Activated CD4-positive, alpha-beta T cell treated with anti-CD3 and anti-CD28 coated beads, Interleukin-2, amount 50 U/mL, for 1 hour (primary cell): ENCODE data around the gene LAMC3.

Source experiments
- DNase-seq: peaks from one replicate; pipeline ENCODE4 v3.0.0-alpha.2; 2020

The LAMC3 gene

DNA sequence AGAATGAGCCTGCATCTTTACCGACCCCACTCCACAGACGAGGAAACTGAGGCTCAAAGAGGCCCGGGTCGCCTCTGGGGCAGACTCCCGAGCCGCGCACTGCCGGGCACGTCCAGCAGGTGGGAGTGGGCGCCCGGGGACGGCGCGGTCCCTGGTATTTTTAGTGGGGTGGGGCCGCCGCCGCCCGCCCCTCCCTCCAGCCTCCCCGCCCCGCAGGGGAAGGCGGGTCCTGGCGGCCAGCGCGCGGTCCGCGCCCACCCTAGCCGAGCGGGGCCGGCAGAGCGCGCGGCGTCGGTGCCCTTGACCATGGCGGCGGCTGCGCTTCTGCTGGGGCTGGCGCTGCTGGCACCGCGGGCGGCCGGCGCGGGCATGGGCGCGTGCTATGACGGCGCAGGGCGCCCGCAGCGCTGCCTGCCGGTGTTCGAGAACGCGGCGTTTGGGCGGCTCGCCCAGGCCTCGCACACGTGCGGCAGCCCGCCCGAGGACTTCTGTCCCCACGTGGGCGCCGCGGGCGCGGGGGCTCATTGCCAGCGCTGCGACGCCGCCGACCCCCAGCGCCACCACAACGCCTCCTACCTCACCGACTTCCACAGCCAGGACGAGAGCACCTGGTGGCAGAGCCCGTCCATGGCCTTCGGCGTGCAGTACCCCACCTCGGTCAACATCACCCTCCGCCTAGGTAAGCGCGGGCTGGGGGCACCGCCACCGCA is at the start of gene LAMC3:
Gene LAMC3 (plus strand): TSS at position 266 of the 710 bp plus-strand sequence. CDS start 41 bp downstream, at position 307.
- DNase-seq = no peak

- DNase-seq = no peak
Observed at GRCh38 chr9:130959809-130960334, 49.1 kb upstream of the LAMC3 start.

DNA sequence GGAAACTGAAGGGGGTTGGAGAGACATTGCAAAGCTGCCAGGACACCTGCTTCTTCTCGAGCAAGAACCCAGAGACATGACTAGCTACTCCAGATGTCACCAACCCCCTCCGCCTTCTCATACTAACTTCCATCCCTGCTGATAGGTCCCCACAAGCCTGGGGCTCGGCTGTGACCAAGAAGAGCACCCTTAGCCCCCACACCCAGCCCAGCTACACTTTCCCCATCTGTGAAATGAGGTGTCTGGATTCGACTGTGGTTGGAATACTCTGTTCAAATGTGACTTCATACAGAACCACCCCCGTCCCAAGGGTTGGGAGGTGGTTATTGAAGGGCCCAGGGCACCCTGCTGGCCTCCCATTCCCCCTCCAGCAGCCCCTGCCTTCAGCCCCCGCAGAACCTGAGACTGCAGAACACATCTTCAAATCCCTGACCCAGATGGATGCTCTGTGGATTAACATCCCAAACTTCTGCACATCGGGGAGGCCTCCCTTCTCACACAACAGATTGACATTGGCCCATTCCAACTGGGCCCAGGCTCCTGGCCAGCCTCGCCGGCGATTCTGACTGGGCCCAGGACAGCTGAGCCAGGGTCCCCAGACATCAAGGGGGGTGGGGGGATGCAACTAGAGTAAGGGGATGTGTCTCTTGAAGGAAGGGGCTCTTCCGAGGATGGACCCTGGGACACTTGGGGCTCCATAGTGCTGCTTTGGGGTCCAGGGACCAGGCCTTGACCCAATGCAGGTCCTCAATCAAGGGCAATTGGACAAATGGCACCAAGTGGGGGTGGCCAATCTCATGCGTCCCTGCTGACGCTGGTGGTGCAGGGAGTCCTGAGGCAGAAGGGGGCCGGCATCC is 48.2 kb upstream of the LAMC3 start:
- no peak for DNase-seq

DNA sequence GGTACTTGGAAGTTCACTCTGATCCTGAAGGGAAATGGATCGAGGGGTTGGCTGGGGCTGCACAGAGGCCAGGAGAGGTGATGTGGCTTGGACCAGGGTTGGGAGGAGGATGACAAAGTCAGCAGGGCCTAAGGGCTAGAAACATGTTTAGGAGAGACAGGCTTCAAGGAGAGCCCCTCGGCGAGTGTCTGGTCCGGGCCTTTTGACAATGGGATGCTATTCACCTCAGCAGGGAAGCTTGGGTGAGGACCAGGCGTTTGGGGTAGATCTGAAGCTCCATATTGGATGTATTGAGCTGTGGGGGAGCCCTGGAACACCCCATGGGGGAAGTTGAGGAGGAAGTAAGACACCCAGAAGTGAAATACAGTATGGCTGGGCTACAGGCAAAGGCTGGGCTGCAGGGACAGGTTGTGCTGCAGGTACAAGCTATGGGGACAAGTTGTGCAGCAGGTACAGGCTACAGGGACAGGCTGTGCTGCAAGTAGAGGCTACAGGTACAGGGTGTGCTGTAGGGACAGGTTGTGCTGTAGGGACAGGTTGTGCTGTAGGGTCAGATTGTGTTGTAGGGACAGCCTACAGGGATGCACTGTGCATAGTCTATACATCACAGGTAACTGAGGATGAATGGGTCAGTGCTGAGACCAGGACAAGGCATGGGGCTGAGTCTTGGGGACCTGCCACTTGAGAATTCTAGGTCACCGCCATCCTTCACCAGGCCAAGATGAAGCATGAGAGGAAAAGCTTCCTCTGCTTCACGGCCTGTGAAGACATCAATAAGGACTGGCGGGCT is 47.3 kb upstream of the LAMC3 start:
- no peak for DNase-seq

DNA sequence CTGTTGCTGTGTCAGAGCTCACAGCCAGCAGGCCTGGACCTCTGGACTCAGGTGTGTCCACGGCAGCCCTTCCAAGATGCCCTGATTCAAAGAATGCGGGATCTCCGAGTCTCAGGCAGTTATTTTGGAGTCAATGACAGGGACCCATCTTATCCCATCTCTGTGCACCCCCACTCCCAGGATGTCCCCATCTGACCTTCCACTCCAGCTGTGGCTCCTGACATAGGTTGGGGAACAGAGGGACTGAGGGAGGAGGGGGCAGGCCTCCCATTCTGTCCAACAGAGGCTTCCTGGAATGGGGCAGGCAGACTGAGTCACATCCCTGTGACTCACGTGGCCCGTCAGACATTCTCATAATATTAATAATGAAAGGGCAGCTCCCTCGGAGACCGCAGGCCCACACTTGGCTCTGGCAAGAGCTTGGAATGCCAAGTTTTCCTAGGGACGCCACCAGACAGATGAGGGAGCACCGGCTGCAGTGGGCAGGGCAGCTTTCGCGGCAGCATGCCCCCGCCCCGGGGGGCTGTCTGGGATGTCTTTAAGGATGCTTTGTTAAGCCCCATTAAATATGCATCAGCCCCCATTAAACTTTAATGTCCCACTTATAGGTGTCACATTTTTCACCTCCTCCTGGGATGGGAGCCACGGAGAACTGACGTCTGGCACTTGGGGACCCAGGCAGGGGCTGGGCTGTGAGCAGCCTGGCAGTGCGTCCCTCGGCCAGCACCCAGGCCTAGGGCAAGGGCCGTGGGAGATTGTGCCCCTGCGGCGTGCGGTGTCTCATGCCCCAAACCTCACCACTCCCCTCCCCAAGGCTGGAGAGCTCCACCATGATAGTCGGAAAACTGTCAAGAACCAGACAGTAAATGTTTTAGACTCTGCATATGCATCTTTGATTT is 46.3 kb upstream of the LAMC3 start:
- no peak for DNase-seq

- no peak for DNase-seq
Observed at GRCh38 chr9:130963337-130963908, 45.6 kb upstream of the LAMC3 start.

GRCh38 chr9:130963916-130964315 is 45.1 kb upstream of the LAMC3 start:
- no peak for DNase-seq

DNA sequence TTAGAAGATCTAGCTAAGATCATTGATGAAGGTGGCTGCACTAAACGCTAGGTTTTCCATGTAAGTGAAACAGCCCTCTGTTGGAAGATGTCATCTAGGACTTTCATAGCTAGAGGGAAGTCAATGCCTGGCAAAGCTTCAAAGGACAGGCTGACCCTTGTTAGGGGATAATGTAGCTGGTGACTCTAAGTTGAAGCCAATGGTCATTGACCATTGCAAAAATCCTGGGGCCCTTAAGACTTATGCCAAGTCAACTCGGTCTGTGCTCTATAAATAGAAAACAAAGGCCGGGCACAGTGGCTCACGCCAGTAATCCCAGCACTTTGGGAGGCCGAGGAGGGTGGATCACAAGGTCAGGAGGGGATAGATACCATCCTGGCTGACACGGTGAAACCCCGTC is 43.3 kb upstream of the LAMC3 start:
- no peak for DNase-seq

GRCh38 chr9:130970052-130970451 is 38.9 kb upstream of the LAMC3 start:
- no peak for DNase-seq

DNA sequence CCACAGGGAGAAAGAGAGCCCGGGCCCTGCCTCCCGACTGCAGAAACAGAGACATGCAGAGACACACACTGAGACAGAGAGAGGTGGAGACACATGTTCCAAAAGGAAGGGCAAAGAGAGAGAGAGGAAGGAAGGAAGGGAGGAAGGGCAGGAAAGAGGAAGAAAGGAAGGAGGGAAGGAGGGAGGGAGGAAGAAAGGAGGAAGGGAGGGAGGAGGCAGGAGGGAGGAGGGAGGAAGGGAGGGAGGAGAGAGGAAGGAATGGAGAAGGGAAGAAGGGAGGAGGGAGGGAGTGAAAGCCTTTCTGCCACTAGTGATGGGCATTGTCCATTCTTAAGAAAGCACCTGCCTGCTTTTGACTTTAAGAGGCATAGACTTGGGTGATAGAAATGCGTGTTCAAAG is 38.1 kb upstream of the LAMC3 start:
- no peak for DNase-seq

DNA sequence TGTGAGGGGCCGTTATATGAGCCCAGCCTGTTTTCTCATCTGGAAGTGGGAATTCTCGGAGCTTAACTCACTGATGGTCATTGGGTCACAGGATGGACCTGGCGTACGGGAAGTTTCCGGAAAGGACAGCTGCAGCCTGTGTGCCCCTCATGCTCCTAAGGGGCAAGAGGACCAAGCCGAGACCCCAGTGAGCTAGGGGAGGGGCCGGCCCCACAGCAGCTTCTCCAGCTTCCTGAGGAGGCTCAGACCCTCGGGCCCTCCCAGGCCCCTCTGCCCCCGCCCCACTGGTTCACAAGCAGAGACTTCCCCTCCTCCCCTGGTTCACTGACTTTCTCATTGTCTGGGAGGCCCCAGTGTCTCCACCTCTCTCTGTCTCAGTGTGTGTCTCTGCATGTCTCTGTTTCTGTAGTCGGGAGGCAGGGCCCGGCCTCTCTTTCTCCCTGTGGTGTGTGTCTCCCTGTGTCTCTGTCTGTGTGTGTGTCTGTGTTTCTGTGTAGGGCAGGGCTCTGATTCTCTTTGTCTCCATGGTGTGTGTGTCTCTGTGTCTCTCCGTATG is 37.6 kb upstream of the LAMC3 start:
- DNase-seq = no peak

GRCh38 chr9:130972277-130972956 is 36.6 kb upstream of the LAMC3 start:
- DNase-seq = no peak

- DNase-seq = no peak
Observed at GRCh38 chr9:130972957-130973685, 35.9 kb upstream of the LAMC3 start.

GRCh38 chr9:130973686-130974281 is 35.2 kb upstream of the LAMC3 start:
- DNase-seq = no peak

- DNase-seq = no peak
Observed at GRCh38 chr9:130974697-130975096, 34.3 kb upstream of the LAMC3 start.

DNA sequence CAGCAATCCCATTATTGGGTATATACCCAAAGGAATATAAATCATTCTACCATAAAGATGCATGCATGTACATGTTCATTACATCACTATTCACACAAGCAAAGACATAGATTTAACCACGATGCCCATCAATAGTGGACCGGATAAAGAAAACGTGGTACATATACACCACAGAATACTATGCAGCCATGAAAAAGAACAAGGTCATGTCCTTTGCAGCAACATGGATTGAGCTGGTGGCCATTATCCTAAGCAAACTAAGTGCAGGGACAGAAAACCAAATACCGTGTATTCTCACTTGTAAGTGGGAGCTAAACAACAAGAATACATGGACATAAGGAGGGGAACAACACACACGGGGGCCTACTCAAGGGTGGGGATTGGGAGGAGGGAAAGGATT is 33.8 kb upstream of the LAMC3 start:
- DNase-seq = no peak

- DNase-seq = no peak
Observed at GRCh38 chr9:130975932-130976841, 32.8 kb upstream of the LAMC3 start.

DNA sequence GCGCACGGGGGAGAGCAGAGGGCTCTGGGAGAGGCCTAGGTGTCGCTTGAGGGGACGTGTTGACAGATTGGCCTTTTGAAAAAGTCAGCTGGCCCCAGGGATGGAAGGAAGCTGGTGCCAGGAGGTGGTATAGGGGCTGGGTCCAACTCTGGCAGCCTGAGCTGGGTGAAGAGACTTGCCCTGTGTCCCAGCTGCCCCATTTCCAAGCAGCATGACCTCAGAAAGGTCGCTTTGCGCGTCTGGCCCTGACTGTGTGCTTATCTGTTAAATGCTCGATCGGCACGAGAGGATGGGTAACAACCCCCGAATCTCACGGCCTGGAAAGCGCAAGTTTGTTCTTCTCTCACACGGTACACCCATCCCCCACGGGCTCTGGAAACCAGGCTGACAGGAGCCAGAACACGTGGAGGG is 31.2 kb upstream of the LAMC3 start:
- no peak for DNase-seq
